ENCODE results near the gene TRPM3.
"Not testable (repeated sequence)": the region's sequence is repeated elsewhere in the genome, so short reads cannot be mapped to it uniquely, and the experiment has no call there.

DNA sequence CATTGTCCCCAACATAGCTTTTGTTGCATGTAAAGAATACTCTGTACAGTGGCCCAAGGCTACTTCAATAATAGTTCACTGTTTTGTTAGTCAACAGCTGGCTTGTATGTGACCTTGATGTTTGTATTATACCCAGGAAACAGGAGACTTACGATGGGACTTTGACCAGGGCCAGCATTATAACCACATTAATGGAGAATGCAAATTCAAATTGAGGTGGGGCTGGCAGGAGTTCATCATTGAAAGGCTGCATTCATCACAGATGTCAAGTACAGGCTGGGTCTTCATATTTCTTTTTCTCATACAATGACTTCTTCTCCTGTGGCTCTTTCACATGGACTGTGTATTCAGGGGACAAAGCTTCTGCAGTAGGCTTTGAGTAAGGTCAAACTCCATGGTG lies 396.6 kb downstream of the TRPM3 start:
- TF ChIP-seq ELF1 (CRISPR knock-in tag; IDR thresholded peaks at IDR 0.05); POLR2A (IDR thresholded peaks at IDR 0.05; ENCODE audit: insufficient read depth in 1 of 2, low read depth in 2 of 2, low read length in 2 of 2); NFRKB (IDR thresholded peaks at IDR 0.05); NCOR1 (IDR thresholded peaks at IDR 0.05; ENCODE audit: borderline replicate concordance, low read length); CTCF (CRISPR knock-in tag; IDR thresholded peaks at IDR 0.05): not testable (repeated sequence)
- TF ChIP-seq, protein P1, sequence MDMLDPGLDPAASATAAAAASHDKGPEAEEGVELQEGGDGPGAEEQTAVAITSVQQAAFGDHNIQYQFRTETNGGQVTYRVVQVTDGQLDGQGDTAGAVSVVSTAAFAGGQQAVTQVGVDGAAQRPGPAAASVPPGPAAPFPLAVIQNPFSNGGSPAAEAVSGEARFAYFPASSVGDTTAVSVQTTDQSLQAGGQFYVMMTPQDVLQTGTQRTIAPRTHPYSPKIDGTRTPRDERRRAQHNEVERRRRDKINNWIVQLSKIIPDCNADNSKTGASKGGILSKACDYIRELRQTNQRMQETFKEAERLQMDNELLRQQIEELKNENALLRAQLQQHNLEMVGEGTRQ (IDR thresholded peaks at IDR 0.05; ENCODE audit: low read depth, low read length): not testable (repeated sequence)
- TF ChIP-seq, protein P1 (CRISPR knock-in tag; IDR thresholded peaks at IDR 0.05; ENCODE audit: borderline replicate concordance): not testable (repeated sequence)

Measured in HepG2 (cell line).